MM.1S (cell line): Measurements from ENCODE around the gene DNAI4.

Experiments
- EZH2phosphoT487 ChIP-seq: fragments of 300-600 bp; sonication (generic); IDR thresholded peaks from 2 replicates; pipeline ENCODE4 v1.6.1; 2018; ENCODE audit warnings: antibody characterized with exemption, low read length
- TF ChIP-seq, protein P1 (sequence below): fragments of 300-600 bp; sonication (generic); IDR thresholded peaks from 2 replicates; pipeline ENCODE4 v1.5.1; 2016; ENCODE audit warnings: antibody characterized with exemption, low read length, mixed read lengths

- TF ChIP-seq, protein P1, sequence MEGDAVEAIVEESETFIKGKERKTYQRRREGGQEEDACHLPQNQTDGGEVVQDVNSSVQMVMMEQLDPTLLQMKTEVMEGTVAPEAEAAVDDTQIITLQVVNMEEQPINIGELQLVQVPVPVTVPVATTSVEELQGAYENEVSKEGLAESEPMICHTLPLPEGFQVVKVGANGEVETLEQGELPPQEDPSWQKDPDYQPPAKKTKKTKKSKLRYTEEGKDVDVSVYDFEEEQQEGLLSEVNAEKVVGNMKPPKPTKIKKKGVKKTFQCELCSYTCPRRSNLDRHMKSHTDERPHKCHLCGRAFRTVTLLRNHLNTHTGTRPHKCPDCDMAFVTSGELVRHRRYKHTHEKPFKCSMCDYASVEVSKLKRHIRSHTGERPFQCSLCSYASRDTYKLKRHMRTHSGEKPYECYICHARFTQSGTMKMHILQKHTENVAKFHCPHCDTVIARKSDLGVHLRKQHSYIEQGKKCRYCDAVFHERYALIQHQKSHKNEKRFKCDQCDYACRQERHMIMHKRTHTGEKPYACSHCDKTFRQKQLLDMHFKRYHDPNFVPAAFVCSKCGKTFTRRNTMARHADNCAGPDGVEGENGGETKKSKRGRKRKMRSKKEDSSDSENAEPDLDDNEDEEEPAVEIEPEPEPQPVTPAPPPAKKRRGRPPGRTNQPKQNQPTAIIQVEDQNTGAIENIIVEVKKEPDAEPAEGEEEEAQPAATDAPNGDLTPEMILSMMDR: no peak
- TF ChIP-seq EZH2phosphoT487: no peak
These were observed 13.0 kb upstream of the DNAI4 start for GRCh38 chr1:66937529-66938234.
